Heart left ventricle (tissue), 13 donors: ENCODE data around the gene EPS8L1.
"Not testable (repeated sequence)": the region's sequence is repeated elsewhere in the genome, so short reads cannot be mapped to it uniquely, and the experiment has no call there.

Source experiments
- POLR2A ChIP-seq, 2 donors: fragments of 450-650 bp; IDR thresholded peaks; one replicate each; pipeline ENCODE4 v1.6.1; 2017; ENCODE audit warnings: antibody characterized with exemption in 2 of 2, mild to moderate bottlenecking in 2 of 2, moderate library complexity in 2 of 2
- TF ChIP-seq, protein P1 (sequence below), 12 donors: fragments of 200-600 bp; sonication (generic) in 4 of 12; IDR thresholded peaks; one replicate each; pipeline versions ENCODE4 v1.5.0 to v1.8.0; 2018 to 2022; ENCODE audit warnings: antibody characterized with exemption in 12 of 12, mild to moderate bottlenecking in 5 of 12
- donor health status: ischemic (EF 13 %, LVEDD 7.1; RV severe dilation, severe dysfunction).
- donor health status: DM: no; HTN: yes; CAD: no.
- donor health status: DM: no; HTN: no; CAD: no.
- donor health status: ischemic (EF 25% LVEDD 6.9; RV normal size, moderate dysfunction).
- donor health status: ischemic (EF 25% LVEDD 5.7; RV mildly dilated, moderate dysfunction).
- donor health status: ischemic (EF 35%, LVEDD 5.7; RV mildly dilated, moderate dysfunction).
- donor health status: nonischemic (EF 11% LVEDD 7.7; RV severe dilation, severe dysfunction).
- donor health status: DM: yes; HTN: yes; CAD: no.
- donor health status: PGD.
- donor health status: ischemic (EF 29% LVEDD 5.4; RV normal size, mild dysfunction).
- donor health status: nonischemic (EF 23%, LVEDD 6.1; RV moderate dilation, normal function).

DNA sequence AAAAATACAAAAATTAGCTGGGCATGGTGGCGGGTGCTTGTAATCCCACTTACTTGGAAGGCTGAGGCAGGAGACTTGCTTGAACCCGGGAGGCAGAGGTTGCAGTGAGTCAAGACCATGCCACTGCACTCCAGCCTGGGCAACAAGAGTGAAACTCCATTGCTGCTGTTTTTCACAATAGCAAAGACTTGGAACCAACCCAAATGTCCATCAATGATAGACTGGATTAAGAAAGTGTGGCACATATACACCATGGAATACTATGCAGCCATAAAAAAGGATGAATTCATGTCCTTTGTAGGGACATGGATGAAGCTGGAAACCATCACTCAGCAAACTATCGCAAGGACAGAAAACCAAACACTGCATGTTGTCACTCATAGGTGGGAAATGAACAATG is 31.6 kb downstream of the EPS8L1 start:
- TF ChIP-seq POLR2A (IDR thresholded peaks at IDR 0.05): not testable (repeated sequence)
- TF ChIP-seq, protein P1, sequence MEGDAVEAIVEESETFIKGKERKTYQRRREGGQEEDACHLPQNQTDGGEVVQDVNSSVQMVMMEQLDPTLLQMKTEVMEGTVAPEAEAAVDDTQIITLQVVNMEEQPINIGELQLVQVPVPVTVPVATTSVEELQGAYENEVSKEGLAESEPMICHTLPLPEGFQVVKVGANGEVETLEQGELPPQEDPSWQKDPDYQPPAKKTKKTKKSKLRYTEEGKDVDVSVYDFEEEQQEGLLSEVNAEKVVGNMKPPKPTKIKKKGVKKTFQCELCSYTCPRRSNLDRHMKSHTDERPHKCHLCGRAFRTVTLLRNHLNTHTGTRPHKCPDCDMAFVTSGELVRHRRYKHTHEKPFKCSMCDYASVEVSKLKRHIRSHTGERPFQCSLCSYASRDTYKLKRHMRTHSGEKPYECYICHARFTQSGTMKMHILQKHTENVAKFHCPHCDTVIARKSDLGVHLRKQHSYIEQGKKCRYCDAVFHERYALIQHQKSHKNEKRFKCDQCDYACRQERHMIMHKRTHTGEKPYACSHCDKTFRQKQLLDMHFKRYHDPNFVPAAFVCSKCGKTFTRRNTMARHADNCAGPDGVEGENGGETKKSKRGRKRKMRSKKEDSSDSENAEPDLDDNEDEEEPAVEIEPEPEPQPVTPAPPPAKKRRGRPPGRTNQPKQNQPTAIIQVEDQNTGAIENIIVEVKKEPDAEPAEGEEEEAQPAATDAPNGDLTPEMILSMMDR (IDR thresholded peaks at IDR 0.05): not testable (repeated sequence)
